NCI-H345 (cell line): Measurements from ENCODE around the gene ELN.

Experiments used
- DNase-seq: peaks from one replicate; lab custom pipeline; 2025; lab: John Stamatoyannopoulos, UW

Gene ELN

DNA sequence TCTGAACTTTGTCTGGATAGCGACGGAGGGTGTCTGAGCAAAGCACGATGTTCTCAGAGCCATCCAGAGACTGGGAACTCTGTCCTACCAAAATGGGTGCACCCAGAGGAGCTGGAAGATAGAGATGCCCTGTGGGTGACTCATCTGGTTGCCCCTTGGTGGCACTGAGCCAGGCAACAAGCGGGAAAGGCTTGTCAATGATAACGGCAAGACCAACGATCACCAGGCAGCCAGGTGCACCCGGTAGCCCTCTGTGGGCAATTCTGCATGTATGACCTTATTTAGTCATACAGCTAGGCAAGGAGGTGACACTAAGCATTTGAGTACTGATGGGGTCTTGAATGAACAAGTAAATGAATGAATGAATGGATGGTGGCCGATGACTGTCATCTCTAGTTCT lies 2.8 kb upstream of the ELN start:
- DNase-seq: no peak

DNA sequence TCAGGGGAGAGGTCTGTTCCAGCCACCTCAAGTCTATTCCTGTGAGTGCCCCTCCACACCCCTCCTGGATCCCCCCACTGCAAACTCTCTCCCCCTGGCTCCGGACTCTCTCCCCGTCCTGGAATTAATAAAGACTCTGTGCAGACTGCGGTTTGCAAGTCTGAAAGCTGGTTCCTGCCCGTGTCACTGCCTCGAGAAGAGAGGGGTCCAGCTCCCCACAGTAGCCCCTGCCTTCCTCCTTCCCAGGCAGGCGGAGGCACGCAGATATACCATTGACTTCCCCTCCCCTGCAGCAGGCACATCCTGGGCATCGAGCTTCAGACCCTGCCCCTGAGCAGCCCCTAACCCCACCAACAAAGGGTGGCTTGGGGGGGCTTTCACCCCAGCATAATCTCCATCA lies 2.2 kb upstream of the ELN start:
- no peak for DNase-seq

DNA sequence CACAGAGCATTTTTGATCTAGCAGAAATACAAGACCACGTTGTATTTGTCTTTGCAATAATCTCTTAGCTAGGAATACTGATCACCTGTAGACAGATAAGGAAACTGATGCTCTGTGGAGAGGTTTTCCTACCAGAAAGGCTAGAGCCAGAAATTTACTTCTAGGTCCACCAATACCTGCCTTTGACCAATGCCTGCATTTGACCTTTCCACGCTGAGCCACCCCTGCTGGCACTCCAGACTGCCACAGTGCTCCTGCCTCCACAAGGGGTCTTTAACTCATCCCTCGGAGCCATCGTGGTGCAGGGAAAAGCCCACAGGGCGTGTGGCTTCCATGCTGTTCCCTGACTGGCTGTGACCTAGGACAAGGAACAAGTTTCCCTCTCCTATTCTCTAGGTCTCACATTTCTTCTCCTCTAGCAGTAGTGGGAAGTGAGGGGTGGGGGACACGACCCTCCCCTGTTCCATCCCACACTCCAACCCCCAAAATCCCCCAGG lies 1.5 kb upstream of the ELN start:
- no peak for DNase-seq

DNA sequence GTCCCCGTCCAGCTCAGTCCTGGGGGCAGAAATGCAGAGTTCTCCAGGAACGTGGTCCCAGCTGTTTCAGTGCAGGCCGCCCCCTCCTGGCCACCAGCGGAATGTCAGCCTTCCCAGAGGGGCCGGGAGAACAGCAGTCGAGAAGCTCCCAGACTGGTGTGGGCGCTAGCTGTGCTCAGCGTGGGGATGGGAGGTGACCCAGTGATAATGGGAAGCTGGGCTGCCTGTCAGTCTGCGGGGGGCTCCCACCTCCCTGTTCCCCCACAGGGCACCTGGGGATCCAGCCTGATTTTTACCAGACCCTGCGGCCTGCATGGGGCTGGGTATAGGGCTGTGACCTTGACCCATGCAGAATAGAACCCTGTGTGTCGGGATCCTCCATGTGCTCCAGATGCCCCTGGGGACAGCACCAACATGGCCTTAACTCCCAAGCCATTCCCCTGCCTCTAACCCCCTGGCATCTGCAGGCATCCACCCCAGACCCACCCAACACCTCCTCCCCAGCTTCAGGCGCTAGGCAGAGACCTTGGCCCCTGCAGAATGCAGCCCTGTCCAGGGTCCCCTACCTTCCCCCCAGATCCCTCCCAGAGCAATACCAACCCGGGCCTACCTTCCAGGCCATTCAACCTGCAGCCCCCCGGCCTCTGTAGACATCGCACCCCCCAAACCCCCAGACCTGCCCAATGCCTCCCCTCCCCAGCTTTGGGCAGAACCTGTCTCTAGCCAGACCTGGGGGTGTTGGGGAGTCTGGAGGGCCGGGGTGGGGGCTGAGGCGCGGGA lies 880 bp upstream of the ELN start:
- DNase-seq: peak; percentile 50

- DNase-seq: no peak
These were observed 407 bp downstream of the ELN start for GRCh38 chr7:74028321-74028838.

GRCh38 chr7:74029089-74029785 lies 1.3 kb downstream of the ELN start:
- DNase-seq: no peak

- no peak for DNase-seq
These were observed 2.0 kb downstream of the ELN start for GRCh38 chr7:74029991-74030415.

GRCh38 chr7:74030861-74031260 lies 2.9 kb downstream of the ELN start:
- DNase-seq: no peak

GRCh38 chr7:74031403-74032190 lies 3.6 kb downstream of the ELN start:
- no peak for DNase-seq

DNA sequence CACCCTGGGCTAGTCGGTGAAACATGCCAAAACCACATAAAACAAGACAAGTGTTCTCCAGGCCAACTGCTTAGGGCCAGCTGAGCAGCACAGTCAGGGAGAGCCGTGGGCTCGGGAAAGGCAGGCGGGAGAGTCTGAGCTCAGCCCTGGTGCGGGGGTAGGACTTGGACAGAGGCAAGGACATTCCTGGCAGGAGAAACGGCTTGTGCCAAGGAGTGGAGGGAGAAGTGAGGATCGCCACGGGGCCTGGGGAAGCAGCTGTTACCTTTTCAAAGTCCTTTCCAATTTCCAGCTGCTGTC lies 4.2 kb downstream of the ELN start:
- DNase-seq: no peak

- no peak for DNase-seq
These were observed 4.8 kb downstream of the ELN start for GRCh38 chr7:74032624-74033371.

DNA sequence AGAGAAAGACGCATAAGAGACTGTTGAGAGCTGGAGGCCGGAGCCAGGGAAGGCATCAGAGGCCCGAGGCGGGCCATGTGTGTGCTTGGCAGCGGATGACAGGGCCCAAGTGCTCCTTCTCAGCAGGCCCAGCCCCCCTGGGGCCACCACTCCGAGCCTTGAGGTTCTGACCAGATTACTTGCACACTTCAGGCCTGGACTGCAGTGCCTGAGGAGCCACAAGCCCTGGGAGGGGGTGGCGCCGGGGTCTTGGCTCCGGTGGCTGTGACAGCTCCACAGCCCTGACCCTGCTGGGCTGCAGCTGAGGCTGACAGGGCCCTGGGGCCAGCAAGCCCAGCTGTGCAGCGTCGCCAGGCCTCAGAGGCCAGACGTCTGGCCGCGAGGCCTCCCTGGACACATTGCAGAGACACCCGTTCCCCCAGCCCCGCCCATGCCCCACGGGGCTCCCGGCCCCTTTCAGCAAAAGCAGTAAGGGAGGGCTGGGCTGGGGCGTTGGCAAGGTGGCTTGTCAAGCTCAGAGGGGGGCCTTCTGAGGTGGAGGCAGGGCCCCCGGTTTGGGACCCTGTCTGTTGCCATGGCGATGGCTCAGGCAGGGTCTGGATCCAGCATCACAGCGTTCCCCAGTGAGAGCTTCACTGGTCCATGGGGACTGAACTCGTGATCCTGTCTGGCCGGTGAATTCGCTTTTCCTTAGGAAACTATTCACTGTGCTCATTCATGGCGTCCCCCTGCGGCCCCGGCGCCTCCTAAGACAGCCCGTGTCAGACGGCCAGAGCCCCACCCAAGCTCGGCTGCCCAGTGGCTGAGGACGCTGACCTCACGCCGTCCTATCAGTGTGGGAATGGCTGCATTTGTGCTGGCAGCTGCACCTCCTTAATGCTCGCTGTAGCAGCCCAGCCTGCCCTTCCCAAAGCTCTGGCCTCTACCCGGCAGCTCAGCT lies 5.7 kb downstream of the ELN start:
- no peak for DNase-seq

DNA sequence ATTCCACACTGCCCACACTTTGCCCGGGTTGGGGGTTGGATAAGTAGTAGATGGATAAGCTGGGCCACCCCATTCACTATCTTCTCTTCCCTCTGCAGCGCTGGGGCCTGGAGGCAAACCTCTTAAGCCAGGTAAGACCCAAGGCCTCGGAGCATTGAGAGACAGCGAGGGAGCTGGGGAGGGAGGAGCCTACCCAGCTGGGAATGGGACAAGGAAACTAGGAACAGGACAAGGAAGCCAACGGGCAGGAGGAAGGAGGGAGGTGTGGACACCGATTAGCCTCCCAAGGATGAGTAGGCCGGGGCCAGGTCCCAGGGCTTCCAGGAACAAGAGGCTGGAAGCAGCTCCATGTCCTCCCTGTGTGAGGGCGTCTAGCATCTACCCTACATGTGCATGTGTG lies 9.6 kb downstream of the ELN start:
- no peak for DNase-seq

DNA sequence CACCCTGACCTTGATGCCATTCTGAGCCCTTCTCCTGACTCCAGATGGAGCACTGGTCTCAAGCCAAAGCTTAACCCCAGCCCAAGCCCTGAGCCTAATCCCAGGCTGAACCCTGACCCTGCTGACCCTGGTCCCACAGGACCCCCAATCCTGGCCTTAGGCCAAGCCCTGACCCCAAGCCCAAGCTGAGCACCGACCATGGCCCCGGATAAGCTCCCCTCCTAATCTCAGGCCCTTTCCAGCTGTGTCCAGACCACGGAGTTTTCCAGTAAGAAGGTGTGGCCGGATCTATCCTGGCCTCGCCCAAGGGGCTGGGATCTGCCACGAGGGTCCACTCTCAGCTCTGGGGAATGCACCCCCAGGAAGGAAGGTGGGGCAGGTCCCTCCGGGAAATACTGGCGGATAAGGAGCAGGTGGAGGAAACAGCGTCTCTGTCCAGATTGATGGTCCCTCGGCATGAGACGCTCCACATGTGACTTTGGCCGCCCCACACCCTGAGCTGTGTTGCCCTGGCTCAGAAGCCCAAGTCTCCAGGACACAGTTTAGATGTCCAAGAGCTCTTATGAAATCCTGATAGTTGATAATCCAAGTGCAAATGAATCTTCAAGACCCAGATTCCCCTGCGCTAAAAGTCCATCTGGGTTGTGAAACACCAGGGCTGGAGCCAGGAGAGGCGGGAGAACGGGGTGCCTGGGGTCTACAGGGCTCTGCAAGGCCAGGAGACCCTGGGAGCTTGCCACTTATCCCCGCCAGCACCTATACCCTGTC lies 10.4 kb downstream of the ELN start:
- no peak for DNase-seq

DNA sequence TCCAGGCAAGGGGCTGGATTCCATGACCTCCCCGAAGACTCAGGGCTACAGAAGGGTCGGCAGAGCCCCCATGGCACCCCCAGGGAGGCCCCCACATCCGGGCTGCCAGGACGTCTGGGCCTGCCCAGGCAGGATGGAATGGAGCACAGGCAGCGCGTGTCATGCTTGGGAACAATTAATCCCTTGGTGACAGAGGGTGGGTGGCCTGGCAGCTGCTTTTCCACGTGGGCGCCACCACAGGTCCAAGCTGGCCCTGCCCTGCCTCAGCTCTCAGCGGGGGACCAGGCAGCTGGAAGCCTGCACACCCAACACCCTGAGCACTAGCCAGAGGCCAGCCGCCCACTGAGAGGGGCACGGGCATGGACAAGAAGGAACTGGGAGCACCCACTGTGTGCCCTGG lies 11.4 kb downstream of the ELN start:
- peak; percentile 41 for DNase-seq

DNA sequence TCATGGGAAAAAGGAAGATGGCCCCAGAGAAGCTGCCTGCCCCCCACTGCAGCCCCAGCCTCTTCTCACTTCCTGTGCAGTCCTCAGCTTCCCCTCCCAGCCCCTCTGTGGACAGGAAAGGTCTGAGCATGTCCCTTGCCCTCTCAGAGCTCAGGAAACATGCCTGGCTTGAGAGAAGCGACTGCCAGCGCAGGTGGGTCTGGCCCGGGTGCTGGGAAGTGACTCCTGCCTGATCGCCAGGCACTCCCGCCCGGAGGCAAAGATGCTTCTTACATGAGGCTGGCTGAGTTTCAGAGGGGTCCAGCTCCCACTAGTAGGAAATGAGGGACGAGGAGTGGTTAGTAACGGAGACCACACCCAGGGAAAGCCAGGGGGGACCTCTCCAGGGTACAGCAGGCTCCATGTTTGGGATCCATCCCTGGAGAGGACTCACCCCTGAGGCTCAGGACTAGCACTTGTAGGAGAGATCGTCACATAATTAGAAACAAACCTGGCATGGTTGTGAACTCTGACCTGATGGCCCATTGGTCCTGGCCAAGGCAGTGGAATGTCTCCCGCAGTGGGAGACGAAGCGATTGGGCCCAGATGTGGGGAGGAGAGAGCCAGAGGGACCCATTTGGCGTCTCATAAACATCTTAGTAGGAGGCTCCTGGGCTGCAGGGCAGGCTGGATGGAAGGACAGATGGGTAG lies 12.3 kb downstream of the ELN start:
- DNase-seq: no peak

GRCh38 chr7:74040791-74041520 lies 13.0 kb downstream of the ELN start:
- DNase-seq: no peak

DNA sequence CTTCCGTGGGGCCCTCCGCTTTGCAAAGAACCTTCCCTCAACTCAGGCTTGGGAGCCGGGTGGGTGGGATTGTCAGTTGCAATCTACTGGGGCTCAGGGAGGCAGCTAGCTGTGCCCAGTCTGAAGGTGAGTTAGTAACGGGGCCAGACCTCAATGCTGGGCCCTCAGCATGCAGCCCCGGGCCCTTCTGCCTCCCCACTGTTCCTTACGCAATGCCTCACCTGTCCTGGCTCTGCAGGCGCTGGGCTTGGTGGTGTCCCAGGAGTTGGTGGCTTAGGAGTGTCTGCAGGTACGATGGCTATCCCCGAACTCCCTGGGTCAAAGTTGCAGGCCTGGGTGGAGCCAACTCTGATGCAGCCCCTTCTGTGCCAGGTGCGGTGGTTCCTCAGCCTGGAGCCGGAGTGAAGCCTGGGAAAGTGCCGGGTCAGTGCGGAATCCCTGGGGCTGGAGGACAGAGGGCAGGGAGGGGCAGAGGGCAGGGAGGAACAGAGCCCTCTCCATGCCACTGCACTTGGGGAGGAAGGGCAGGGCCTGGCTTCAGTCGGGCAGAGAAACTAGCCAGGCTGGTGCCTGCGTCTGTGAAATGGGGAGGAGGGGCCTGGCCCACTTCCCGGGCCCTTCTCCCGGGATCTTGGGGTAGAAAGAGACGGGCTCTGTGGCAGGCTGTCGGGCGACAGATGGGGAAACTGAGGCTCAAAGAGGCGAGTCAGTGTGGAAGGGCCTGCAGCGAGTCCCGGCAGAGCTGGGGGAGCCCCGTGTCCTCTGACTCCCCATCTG lies 15.0 kb downstream of the ELN start:
- peak; percentile 51 for DNase-seq
